ENCODE data around the gene LIMCH1. TPM values are rescaled to one million over a fixed set of nuclear protein-coding genes. Genes with fewer than 3 reads are reported as not detected.

Gene LIMCH1
- total RNA-seq, 1 donor from 2014 or later = 369 TPM

DNA sequence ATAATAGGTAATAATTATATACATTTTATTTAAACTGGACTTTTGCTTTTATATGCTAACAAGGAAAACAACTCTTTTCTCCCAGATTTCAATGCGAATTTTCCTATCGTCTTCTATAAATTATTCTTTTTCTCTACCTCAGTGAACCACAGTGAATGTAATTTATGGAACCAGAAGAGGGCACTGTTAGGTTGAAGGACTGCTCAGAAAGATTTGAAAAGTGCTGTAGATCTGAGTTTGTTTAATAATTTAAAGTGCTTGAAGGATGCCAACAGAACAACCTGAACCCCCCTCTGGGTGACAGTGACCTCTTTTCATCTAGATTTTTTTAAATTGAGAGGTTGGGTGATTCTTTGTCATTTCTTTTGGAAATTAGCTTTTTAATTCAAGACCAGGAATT, 155.7 kb downstream of the LIMCH1 start:
- TF ChIP-seq, protein P1, sequence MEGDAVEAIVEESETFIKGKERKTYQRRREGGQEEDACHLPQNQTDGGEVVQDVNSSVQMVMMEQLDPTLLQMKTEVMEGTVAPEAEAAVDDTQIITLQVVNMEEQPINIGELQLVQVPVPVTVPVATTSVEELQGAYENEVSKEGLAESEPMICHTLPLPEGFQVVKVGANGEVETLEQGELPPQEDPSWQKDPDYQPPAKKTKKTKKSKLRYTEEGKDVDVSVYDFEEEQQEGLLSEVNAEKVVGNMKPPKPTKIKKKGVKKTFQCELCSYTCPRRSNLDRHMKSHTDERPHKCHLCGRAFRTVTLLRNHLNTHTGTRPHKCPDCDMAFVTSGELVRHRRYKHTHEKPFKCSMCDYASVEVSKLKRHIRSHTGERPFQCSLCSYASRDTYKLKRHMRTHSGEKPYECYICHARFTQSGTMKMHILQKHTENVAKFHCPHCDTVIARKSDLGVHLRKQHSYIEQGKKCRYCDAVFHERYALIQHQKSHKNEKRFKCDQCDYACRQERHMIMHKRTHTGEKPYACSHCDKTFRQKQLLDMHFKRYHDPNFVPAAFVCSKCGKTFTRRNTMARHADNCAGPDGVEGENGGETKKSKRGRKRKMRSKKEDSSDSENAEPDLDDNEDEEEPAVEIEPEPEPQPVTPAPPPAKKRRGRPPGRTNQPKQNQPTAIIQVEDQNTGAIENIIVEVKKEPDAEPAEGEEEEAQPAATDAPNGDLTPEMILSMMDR (IDR thresholded peaks at IDR 0.05) = peak; percentile 36
- intact Hi-C loops (cut with DNase I) = loop anchor here (10.0 kb wide), 1 partner anchor 191 kb away; no protein-coding TSS in a partner anchor
- no peaks in the 10 kb centered on the region for H3K27me3 ChIP-seq
- H3K36me3 ChIP-seq = peaks cover 64% of the 10 kb centered on the region
- no peaks in the 10 kb centered on the region for H3K4me1 ChIP-seq
- DNase-seq (no peak), ATAC-seq (no peak)
- no peaks in the 10 kb centered on the region for H3K9me3 ChIP-seq
- no peak overlapping the region for H3K4me3 ChIP-seq
- no peak overlapping the region for H3K27ac ChIP-seq

GRCh38 chr4:41696131-41696530, 158.2 kb downstream of the LIMCH1 start:
- intact Hi-C loops (cut with DNase I) = loop anchor here (10.0 kb wide), 1 partner anchor 189 kb away; no protein-coding TSS in a partner anchor
- ATAC-seq (no peak), DNase-seq (no peak)
- H3K27me3 ChIP-seq = no peaks in the 10 kb centered on the region
- H3K36me3 ChIP-seq = peaks cover 42% of the 10 kb centered on the region
- TF ChIP-seq, protein P1 (IDR thresholded peaks at IDR 0.05) = no peak
- no peaks in the 10 kb centered on the region for H3K4me1 ChIP-seq
- H3K9me3 ChIP-seq = no peaks in the 10 kb centered on the region
- no peak overlapping the region for H3K4me3 ChIP-seq
- H3K27ac ChIP-seq = no peak overlapping the region

DNA sequence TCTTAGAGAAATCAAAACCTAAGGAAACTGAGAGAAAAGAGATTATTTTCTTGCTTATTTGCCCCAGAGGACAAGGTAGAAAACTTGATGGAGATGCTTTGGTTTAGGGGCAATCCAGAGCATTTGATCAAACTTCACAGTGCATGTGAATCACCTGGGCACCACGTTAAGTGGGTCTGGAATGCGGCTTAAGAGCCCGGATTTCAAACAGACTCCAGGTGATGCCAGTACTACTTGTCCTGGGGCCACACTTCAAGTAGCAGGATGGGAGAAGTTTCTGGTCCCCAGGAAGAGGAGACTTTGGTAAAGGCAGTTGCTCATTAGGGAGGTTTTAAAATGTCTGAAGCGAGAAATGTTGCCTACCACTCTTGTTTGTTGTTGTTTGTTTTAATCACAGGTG, 158.8 kb downstream of the LIMCH1 start:
- no peaks in the 10 kb centered on the region for H3K9me3 ChIP-seq
- no peak overlapping the region for H3K4me3 ChIP-seq
- TF ChIP-seq, protein P1 (IDR thresholded peaks at IDR 0.05) = no peak
- H3K27ac ChIP-seq = no peak overlapping the region
- peaks cover 35% of the 10 kb centered on the region for H3K36me3 ChIP-seq
- intact Hi-C loops (cut with DNase I) = loop anchor here (10.0 kb wide), 1 partner anchor 188 kb away; no protein-coding TSS in a partner anchor
- ATAC-seq (peak; percentile 86), DNase-seq (no peak)
- H3K27me3 ChIP-seq = no peaks in the 10 kb centered on the region
- no peaks in the 10 kb centered on the region for H3K4me1 ChIP-seq

GRCh38 chr4:41701983-41702382, 164.0 kb downstream of the LIMCH1 start:
- no peak for ATAC-seq
- Histone ChIP-seq H3K36me3 (peaks cover 11% of the 10 kb centered on the region), H3K27me3 (no peaks in the 10 kb centered on the region), H3K27ac (no peak overlapping the region), H3K9me3 (no peaks in the 10 kb centered on the region), H3K4me1 (no peaks in the 10 kb centered on the region), H3K4me3 (no peak overlapping the region)
- no peak for DNase-seq
- intact Hi-C loops (cut with DNase I) = no loop called here
- TF ChIP-seq, protein P1 (IDR thresholded peaks at IDR 0.05) = no peak

DNA sequence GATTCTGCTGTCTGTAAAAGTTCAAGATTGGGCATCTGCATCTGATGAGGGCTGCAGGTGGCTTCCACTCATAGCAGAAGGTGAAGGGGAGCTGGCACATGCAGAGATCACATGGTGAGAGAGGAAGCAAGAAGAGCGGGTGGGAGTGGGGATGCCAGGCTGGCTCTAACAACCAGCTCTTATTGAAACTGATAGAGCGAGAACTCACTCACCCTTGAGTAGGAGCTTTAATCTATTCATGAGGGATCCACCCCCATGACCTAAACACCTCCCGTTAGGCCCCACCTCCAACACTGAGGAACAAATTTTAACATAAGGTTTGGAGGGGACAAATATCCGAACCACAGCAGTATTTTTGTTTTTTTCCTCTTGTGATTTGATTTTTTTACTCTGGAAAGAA, 164.8 kb downstream of the LIMCH1 start:
- Histone ChIP-seq H3K27ac (no peak overlapping the region), H3K36me3 (peaks cover 11% of the 10 kb centered on the region), H3K4me1 (no peaks in the 10 kb centered on the region), H3K4me3 (no peak overlapping the region), H3K9me3 (no peaks in the 10 kb centered on the region), H3K27me3 (no peaks in the 10 kb centered on the region)
- no peak for ATAC-seq
- intact Hi-C loops (cut with DNase I) = no loop called here
- DNase-seq = no peak
- TF ChIP-seq, protein P1 (IDR thresholded peaks at IDR 0.05) = no peak

DNA sequence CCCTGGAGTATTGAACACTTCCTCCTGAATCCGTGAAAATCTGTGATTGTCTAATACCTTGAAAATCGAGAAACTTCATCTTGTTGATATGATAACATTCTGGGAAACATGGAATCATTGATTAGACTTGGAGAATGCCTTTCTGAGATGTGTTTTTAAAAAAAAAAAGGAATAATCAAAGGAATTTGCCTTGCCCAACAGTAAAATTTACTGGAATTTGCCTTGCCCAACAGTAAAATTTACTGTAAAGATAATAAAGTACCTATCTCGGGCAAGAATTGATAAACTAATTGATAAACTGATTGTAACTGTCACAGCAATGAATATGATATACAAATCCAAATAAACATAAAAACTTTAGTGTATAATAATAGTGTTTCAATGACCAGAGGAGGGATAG, 165.8 kb downstream of the LIMCH1 start:
- no peak for ATAC-seq
- no peak overlapping the region for H3K4me3 ChIP-seq
- no peak overlapping the region for H3K27ac ChIP-seq
- H3K9me3 ChIP-seq = no peaks in the 10 kb centered on the region
- no peak for DNase-seq
- no peaks in the 10 kb centered on the region for H3K4me1 ChIP-seq
- TF ChIP-seq, protein P1 (IDR thresholded peaks at IDR 0.05) = no peak
- peaks cover under 1% of the 10 kb centered on the region for H3K36me3 ChIP-seq
- H3K27me3 ChIP-seq = no peaks in the 10 kb centered on the region
- intact Hi-C loops (cut with DNase I) = no loop called here

Measured in upper lobe of right lung (tissue), 1 donor.